Cardiac fibroblast (primary cell): ENCODE data around the gene SH3RF3.

Source experiments
- DNase-seq, 2 donors: peaks; one replicate each; pipeline versions ENCODE4 v3.0.0 to v3.0.0-alpha.2; 2010; ENCODE audit warnings: low read depth in 2 of 2
- H3K4me3 ChIP-seq, 2 donors: replicated peaks in 1 of 2; 1 replicate in 1 of 2; 2 replicates in 1 of 2; pipeline ENCODE4 v1.5.1; 2011; ENCODE audit warnings: low read depth in 2 of 2, low read length in 2 of 2, mild to moderate bottlenecking in 2 of 2, moderate library complexity in 1 of 2
- CTCF ChIP-seq: IDR thresholded peaks from one replicate; pipeline ENCODE4 v1.5.1; 2011; ENCODE audit warnings: low read depth, mild to moderate bottlenecking, low read length, inconsistent platforms

SH3RF3 gene

GRCh38 chr2:109255654-109256053 is 126.6 kb downstream of the SH3RF3 start:
- no peak overlapping the region for H3K4me3 ChIP-seq
- TF ChIP-seq CTCF, result no peak
- DNase-seq, result no peak

- TF ChIP-seq CTCF, result no peak
- no peak for DNase-seq
- no peak overlapping the region for H3K4me3 ChIP-seq
Observed at GRCh38 chr2:109256111-109256510, 127.1 kb downstream of the SH3RF3 start.

- no peak for TF ChIP-seq CTCF
- peak; percentile 64 to 67 for DNase-seq
- H3K4me3 ChIP-seq, result no peak overlapping the region
Observed at GRCh38 chr2:109256921-109257320, 127.9 kb downstream of the SH3RF3 start.

- no peak for DNase-seq
- no peak overlapping the region for H3K4me3 ChIP-seq
- no peak for TF ChIP-seq CTCF
Observed at GRCh38 chr2:109257653-109258052, 128.6 kb downstream of the SH3RF3 start.

- no peak overlapping the region for H3K4me3 ChIP-seq
- no peak for DNase-seq
- no peak for TF ChIP-seq CTCF
Observed at GRCh38 chr2:109258376-109258775, 129.4 kb downstream of the SH3RF3 start.

- no peak for TF ChIP-seq CTCF
- no peak overlapping the region for H3K4me3 ChIP-seq
- DNase-seq, result no peak
Observed at GRCh38 chr2:109258905-109259540, 130.0 kb downstream of the SH3RF3 start.

- no peak for DNase-seq
- no peak overlapping the region for H3K4me3 ChIP-seq
- TF ChIP-seq CTCF, result no peak
Observed at GRCh38 chr2:109259671-109260070, 130.7 kb downstream of the SH3RF3 start.
